B cell (primary cell): Measurements from ENCODE around the gene PLPP3. TPM values are rescaled to one million over a fixed set of nuclear protein-coding genes. Genes with fewer than 3 reads are reported as not detected.

Experiments used
- ATAC-seq: fragments of 200-7000 bp; cut with Tn5 transposase; one replicate; pipeline ENCODE4 v1.10.0; 2021; ENCODE audit warnings: low read depth, mild to moderate bottlenecking, moderate number of reproducible peaks, moderate library complexity
- CTCF ChIA-PET: fragments of 350-600 bp; sonication (Branson Sonifier 250); formaldehyde crosslinking; loops from one replicate; lab custom pipeline; 2021; ENCODE audit warnings: antibody characterized with exemption, inconsistent platforms; lab: Charles Lee
- POLR2A ChIA-PET: fragments of 350-600 bp; sonication (Branson Sonifier 250); formaldehyde crosslinking; loops from one replicate; lab custom pipeline; 2021; ENCODE audit warnings: antibody characterized with exemption; lab: Charles Lee
- DNase-seq: peaks from one replicate; pipeline ENCODE4 v3.0.0; 2013
- H2AFZ ChIP-seq: 2 replicates; pipeline ENCODE4 v1.6.1; 2012; ENCODE audit warnings: mild to moderate bottlenecking, low read depth, low read length; ENCODE audit not compliant: insufficient read depth, poor library complexity, severe bottlenecking
- H3K27ac ChIP-seq, 2 donors: 1 replicate in 1 of 2; 2 replicates in 1 of 2; pipeline ENCODE4 v1.5.1; 2012 to 2013; ENCODE audit warnings: low read length in 2 of 2, mild to moderate bottlenecking in 2 of 2, moderate library complexity in 1 of 2
- H3K27me3 ChIP-seq, 4 experiments: fragments of 200-600 bp in 1 of 4; sonication (generic) in 1 of 4; replicated peaks in 1 of 4; 1 replicate in 2 of 4; 2 replicates in 2 of 4; pipeline versions ENCODE4 v1.6.1 to v1.7.0; 2013 to 2016; ENCODE audit warnings: low read length in 3 of 4, mild to moderate bottlenecking in 2 of 4, mixed read lengths in 1 of 4, moderate library complexity in 1 of 4; ENCODE audit not compliant: insufficient read depth in 4 of 4, control insufficient read depth in 3 of 4; ENCODE audit errors: control extremely low read depth in 1 of 4
- H3K36me3 ChIP-seq, 2 experiments: replicated peaks in 1 of 2; 1 replicate in 1 of 2; 2 replicates in 1 of 2; pipeline versions ENCODE4 v1.6.1 to v1.7.1; 2013; ENCODE audit warnings: low read length in 1 of 2; ENCODE audit not compliant: insufficient read depth in 2 of 2, control insufficient read depth in 1 of 2; ENCODE audit errors: control extremely low read depth in 1 of 2, extremely low read depth in 1 of 2
- H3K4me1 ChIP-seq, 2 donors: fragments of 200-600 bp in 1 of 2; sonication (generic) in 1 of 2; 1 replicate in 1 of 2; 2 replicates in 1 of 2; pipeline versions ENCODE4 v1.5.1 to v1.6.1; 2013 to 2017; ENCODE audit warnings: low read length in 2 of 2; ENCODE audit not compliant: control insufficient read depth in 2 of 2, insufficient read depth in 2 of 2
- H3K4me2 ChIP-seq: replicated peaks from 2 replicates; pipeline ENCODE3; 2012; ENCODE audit warnings: mild to moderate bottlenecking, low read depth, low read length; ENCODE audit not compliant: poor library complexity, severe bottlenecking
- H3K4me3 ChIP-seq, 5 experiments: fragments of 200-600 bp in 1 of 5; sonication (generic) in 1 of 5; 1 replicate in 3 of 5; 2 replicates in 2 of 5; pipeline versions ENCODE4 v1.5.1 to v1.7.0; 2011 to 2016; ENCODE audit warnings: low read length in 4 of 5, mild to moderate bottlenecking in 4 of 5, low read depth in 2 of 5, control low read depth in 1 of 5, moderate library complexity in 1 of 5; ENCODE audit not compliant: insufficient read depth in 1 of 5; ENCODE audit errors: control extremely low read depth in 1 of 5, extremely low read depth in 1 of 5
- H3K79me2 ChIP-seq: fragments of 200-600 bp; sonication (generic); one replicate; pipeline ENCODE4 v1.6.0; 2016; ENCODE audit warnings: low read length; ENCODE audit not compliant: control insufficient read depth, insufficient read depth
- H3K9ac ChIP-seq: fragments of 200-600 bp; sonication (generic); 2 replicates; pipeline ENCODE4 v1.6.1; 2017; ENCODE audit warnings: mild to moderate bottlenecking, low read length, moderate library complexity
- H3K9me3 ChIP-seq, 3 donors: one replicate each; pipeline versions ENCODE4 v1.6.1 to v1.7.1; 2013; ENCODE audit warnings: low read length in 2 of 3; ENCODE audit not compliant: control insufficient read depth in 2 of 3, insufficient read depth in 1 of 3; ENCODE audit errors: control extremely low read depth in 1 of 3
- H4K20me1 ChIP-seq: 2 replicates; pipeline ENCODE4 v1.6.0; 2012; ENCODE audit warnings: mild to moderate bottlenecking, low read length; ENCODE audit not compliant: insufficient read depth, control insufficient read depth, poor library complexity, severe bottlenecking
- H3K27ac Mint-ChIP-seq: one replicate; pipeline ENCODE4 v1.8.0; 2021; ENCODE audit warnings: mixed read lengths
- H3K27me3 Mint-ChIP-seq: one replicate; pipeline ENCODE4 v1.8.0; 2021; ENCODE audit warnings: mixed read lengths
- H3K4me1 Mint-ChIP-seq: one replicate; pipeline ENCODE4 v1.8.0; 2021; ENCODE audit warnings: mixed read lengths
- H3K4me3 Mint-ChIP-seq: one replicate; pipeline ENCODE4 v1.8.0; 2021; ENCODE audit warnings: mixed read lengths
- H3K9me3 Mint-ChIP-seq: one replicate; pipeline ENCODE4 v1.8.0; 2022; ENCODE audit warnings: mixed read lengths; ENCODE audit not compliant: insufficient read depth
- EZH2 ChIP-seq: IDR thresholded peaks from 2 replicates; pipeline ENCODE4 v1.6.1; 2012; ENCODE audit warnings: borderline replicate concordance, low read depth, mild to moderate bottlenecking, moderate library complexity, low read length; ENCODE audit not compliant: insufficient read depth, poor library complexity, severe bottlenecking
- WGBS: methylation state at CpG from one replicate; pipeline ENCODE4 v1.1.5; 2013; ENCODE audit warnings: missing lambda C conversion rate; ENCODE audit not compliant: insufficient coverage; 5-methylcytosine and 5-hydroxymethylcytosine counted together
- intact Hi-C: fragments of 100-400 bp; cut with micrococcal nuclease; formaldehyde crosslinking; loops from one replicate; pipeline ENCODE4 v1.10.0; 2022
- polyA plus RNA-seq: library from polyadenylated mRNA; depleted of rRNA; stranded (reverse); fragments of >200 nt; gene quantifications from 2 replicates; pipeline ENCODE4 v1.2.3, GENCODE V29; 2012
- total RNA-seq, 2 donors: library from RNA; stranded (reverse); fragments of 120-200 nt in 1 of 2; gene quantifications; 1 replicate in 1 of 2; 2 replicates in 1 of 2; pipeline versions ENCODE4 v1.2.3 to v1.2.4, GENCODE V29; 2013 to 2022
- TF ChIP-seq, protein P1 (sequence below): fragments of 200-600 bp; IDR thresholded peaks from one replicate; pipeline ENCODE4 v1.8.0; 2022; ENCODE audit warnings: antibody characterized with exemption, mild to moderate bottlenecking

Gene PLPP3
- total and polyA plus RNA-seq, 2 donors (not counting 1 experiment from before 2014, with no cell fraction given): 1.8 to 2.9 TPM

- DNase-seq: no peak
- no peak overlapping the region for H3K27ac Mint-ChIP-seq
- Histone ChIP-seq H3K79me2 (no peaks in the 10 kb centered on the region), H3K4me2 (no peak overlapping the region), H3K27ac (no peak overlapping the region), H3K27me3 (no peaks in the 10 kb centered on the region), H3K36me3 (no peaks in the 10 kb centered on the region), H3K9me3 (no peaks in the 10 kb centered on the region), H3K4me1 (peaks cover 34 to 36% of the 10 kb centered on the region in 2 donors), H2AFZ (no peak overlapping the region), H3K4me3 (no peak overlapping the region), H4K20me1 (no peaks in the 10 kb centered on the region), H3K9ac (no peak overlapping the region)
- peaks cover 35% of the 10 kb centered on the region for H3K4me1 Mint-ChIP-seq
- no peak overlapping the region for H3K4me3 Mint-ChIP-seq
- no peak for TF ChIP-seq EZH2
- TF ChIP-seq, protein P1, sequence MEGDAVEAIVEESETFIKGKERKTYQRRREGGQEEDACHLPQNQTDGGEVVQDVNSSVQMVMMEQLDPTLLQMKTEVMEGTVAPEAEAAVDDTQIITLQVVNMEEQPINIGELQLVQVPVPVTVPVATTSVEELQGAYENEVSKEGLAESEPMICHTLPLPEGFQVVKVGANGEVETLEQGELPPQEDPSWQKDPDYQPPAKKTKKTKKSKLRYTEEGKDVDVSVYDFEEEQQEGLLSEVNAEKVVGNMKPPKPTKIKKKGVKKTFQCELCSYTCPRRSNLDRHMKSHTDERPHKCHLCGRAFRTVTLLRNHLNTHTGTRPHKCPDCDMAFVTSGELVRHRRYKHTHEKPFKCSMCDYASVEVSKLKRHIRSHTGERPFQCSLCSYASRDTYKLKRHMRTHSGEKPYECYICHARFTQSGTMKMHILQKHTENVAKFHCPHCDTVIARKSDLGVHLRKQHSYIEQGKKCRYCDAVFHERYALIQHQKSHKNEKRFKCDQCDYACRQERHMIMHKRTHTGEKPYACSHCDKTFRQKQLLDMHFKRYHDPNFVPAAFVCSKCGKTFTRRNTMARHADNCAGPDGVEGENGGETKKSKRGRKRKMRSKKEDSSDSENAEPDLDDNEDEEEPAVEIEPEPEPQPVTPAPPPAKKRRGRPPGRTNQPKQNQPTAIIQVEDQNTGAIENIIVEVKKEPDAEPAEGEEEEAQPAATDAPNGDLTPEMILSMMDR: no peak
- intact Hi-C loops: loop anchor here (5.0 kb wide), 2 partner anchors 128 to 1242 kb away; no protein-coding TSS in a partner anchor
- ChIA-PET CTCF (interaction anchor here (0.7 kb wide), 1 partner anchor 136 kb away, joined by 3 read pairs; no protein-coding TSS in a partner anchor), POLR2A (no interaction called here)
- no peaks in the 10 kb centered on the region for H3K27me3 Mint-ChIP-seq
- H3K9me3 Mint-ChIP-seq: no peaks in the 10 kb centered on the region
- ATAC-seq: no peak
These were observed 49.6 kb downstream of the PLPP3 start for GRCh38 chr1:56529801-56530200.

DNA sequence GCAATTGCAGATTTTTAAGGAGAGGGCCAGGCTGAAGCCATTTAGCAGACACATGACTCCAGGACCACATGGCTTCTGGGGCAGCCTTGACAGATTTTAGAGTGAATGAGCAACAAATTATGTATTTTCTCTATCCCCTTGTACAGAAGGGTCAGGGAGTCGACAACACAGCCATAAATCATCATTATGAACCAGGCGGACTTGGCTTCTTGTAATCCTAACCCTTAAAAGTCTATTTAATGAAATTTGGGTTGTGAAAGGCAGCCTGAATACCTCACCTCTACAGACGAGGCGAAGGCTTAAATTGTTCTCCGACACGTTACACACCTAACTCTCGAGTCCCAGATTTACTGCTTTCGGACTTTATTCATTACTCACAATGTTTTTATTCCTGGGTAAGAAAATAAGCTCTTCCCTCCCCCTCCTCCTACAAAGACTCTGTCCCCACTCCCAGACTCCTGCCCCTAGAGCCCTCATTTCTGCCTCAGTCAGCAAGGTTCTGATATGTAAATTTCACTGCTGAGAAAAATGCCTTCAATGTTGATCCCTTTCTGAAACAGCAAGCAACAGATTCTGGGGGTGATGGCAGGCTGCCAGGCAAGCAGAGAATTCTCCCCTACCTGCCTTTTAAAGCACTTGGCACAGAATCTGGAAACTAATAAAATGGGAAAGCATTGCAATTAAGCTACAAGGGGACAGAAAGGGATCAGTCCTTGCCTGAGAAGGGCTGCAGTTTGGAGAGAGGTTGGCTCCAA lies 51.6 kb downstream of the PLPP3 start:
- no peak overlapping the region for H3K4me3 Mint-ChIP-seq
- peak overlapping the region; percentile 37 for H3K27ac Mint-ChIP-seq
- no peaks in the 10 kb centered on the region for H3K27me3 Mint-ChIP-seq
- no peaks in the 10 kb centered on the region for H3K9me3 Mint-ChIP-seq
- no peaks in the 10 kb centered on the region for H3K9me3 ChIP-seq
- POLR2A ChIA-PET: no interaction called here
- intact Hi-C loops: loop anchor here (2.0 to 5.0 kb wide), 3 partner anchors 49 to 1240 kb away; no protein-coding TSS in a partner anchor
- whole genome bisulfite sequencing: 94% methylated on average over 6 of the region's 8 CpGs
- TF ChIP-seq, protein P1: no peak
- no peak for TF ChIP-seq EZH2
- no peak overlapping the region for H3K4me3 ChIP-seq
- no peak for DNase-seq
- H3K4me1 Mint-ChIP-seq: peaks cover 56% of the 10 kb centered on the region
- H3K4me1 ChIP-seq: peaks cover 49 to 51% of the 10 kb centered on the region in 2 donors
- CTCF ChIA-PET: interaction anchor here (0.9 kb wide), 1 partner anchor 49 kb away, joined by 3 read pairs; no protein-coding TSS in a partner anchor
- no peak overlapping the region for H2AFZ ChIP-seq
- no peak for ATAC-seq
- H3K27ac ChIP-seq: peak overlapping the region in 1 of 2 donors; percentile 17
- no peak overlapping the region for H3K9ac ChIP-seq
- no peaks in the 10 kb centered on the region for H4K20me1 ChIP-seq
- H3K4me2 ChIP-seq: peak overlapping the region; percentile 61
- H3K27me3 ChIP-seq: no peaks in the 10 kb centered on the region
- H3K79me2 ChIP-seq: no peaks in the 10 kb centered on the region
- H3K36me3 ChIP-seq: no peaks in the 10 kb centered on the region
